Measurements from ENCODE around the gene RPS25.
"Not testable (repeated sequence)": the region's sequence is repeated elsewhere in the genome, so short reads cannot be mapped to it uniquely, and the experiment has no call there.

RPS25 gene

GRCh38 chr11:119038884-119039283 lies 20.7 kb upstream of the RPS25 start:
- no peak overlapping the region for H3K4me3 ChIP-seq (ENCODE audit: low read depth, low read length)

GRCh38 chr11:119034813-119035212 lies 16.7 kb upstream of the RPS25 start:
- H3K4me3 ChIP-seq (ENCODE audit: low read depth, low read length) = no peak overlapping the region
- TF ChIP-seq CTCF (IDR thresholded peaks at IDR 0.05; ENCODE audit: borderline replicate concordance, insufficient read depth, low read depth, low read length) = no peak

More at GRCh38 chr11:119038884-119039283, 20.7 kb upstream of the RPS25 start:
- no peak for TF ChIP-seq CTCF (IDR thresholded peaks at IDR 0.05; ENCODE audit: borderline replicate concordance, insufficient read depth, low read depth, low read length)

- H3K4me3 ChIP-seq (ENCODE audit: low read depth, low read length) = not testable (repeated sequence)
These were observed 15.3 kb upstream of the RPS25 start for GRCh38 chr11:119033421-119033820.

GRCh38 chr11:119031912-119032280 lies 13.8 kb upstream of the RPS25 start:
- no peak for TF ChIP-seq CTCF (IDR thresholded peaks at IDR 0.05; ENCODE audit: borderline replicate concordance, insufficient read depth, low read depth, low read length)
- H3K4me3 ChIP-seq (ENCODE audit: low read depth, low read length) = no peak overlapping the region

GRCh38 chr11:119030329-119031047 lies 12.3 kb upstream of the RPS25 start, which contains the start of gene SLC37A4:
Gene SLC37A4, minus strand, starts transcription at chr11:119030877.
- peak within 1 kb of the TSS; percentile 97 for H3K4me3 ChIP-seq (ENCODE audit: low read depth, low read length)
- peak; percentile 91 for TF ChIP-seq CTCF (IDR thresholded peaks at IDR 0.05; ENCODE audit: borderline replicate concordance, insufficient read depth, low read depth, low read length)

GRCh38 chr11:119030029-119030328 lies 11.8 kb upstream of the RPS25 start:
- TF ChIP-seq CTCF (IDR thresholded peaks at IDR 0.05; ENCODE audit: borderline replicate concordance, insufficient read depth, low read depth, low read length) = no peak

GRCh38 chr11:119029340-119030028 lies 11.3 kb upstream of the RPS25 start:
- no peak for TF ChIP-seq CTCF (IDR thresholded peaks at IDR 0.05; ENCODE audit: borderline replicate concordance, insufficient read depth, low read depth, low read length)
- peak overlapping the region; percentile 97 for H3K4me3 ChIP-seq (ENCODE audit: low read depth, low read length)

More at GRCh38 chr11:119030029-119030328, 11.8 kb upstream of the RPS25 start:
- H3K4me3 ChIP-seq (ENCODE audit: low read depth, low read length) = peak overlapping the region; percentile 97

Data from GM12875 (cell line).